ENCODE measurements around the gene CLPX.

DNA sequence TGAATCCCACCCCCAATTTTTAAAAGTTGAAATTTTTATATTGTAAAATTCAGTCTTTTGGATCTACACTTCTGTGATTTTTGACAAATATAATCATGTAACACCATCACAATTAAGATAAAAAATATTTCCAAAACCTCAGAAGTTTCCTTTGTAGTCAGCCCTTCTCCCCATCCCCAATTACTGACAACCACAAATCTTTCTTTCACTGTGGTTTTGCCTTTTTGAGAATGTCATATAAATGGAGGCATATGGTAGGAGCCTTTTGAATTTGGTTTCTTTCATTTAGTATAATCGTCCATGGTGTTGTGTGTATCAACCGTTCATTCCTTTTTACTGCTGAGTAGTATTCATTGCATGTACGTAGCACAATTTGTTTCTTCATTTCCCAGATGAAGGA lies 34.0 kb upstream of the CLPX start:
- no peak for TF ChIP-seq EZH2 (IDR thresholded peaks at IDR 0.05)
- no peak for TF ChIP-seq POLR2AphosphoS5 (IDR thresholded peaks at IDR 0.05; ENCODE audit: borderline replicate concordance, low read depth, low read length)
- TF ChIP-seq FOXP2 (optimal IDR thresholded peaks at IDR 0.05; ENCODE audit: control extremely low read depth, extremely low read length, insufficient read depth), result no peak

Measured in SK-N-MC (cell line).